NCI-H748 treated with DMSO at 0.1 percent for 48 hours (cell line): ENCODE measurements around the gene ZNF705A.
A peak's percentile ranks its signal among the peaks of the same experiment; 100 is the strongest.
"Not testable (repeated sequence)": the region's sequence is repeated elsewhere in the genome, so short reads cannot be mapped to it uniquely, and the experiment has no call there.

ENCODE experiments used
- DNase-seq: peaks from one replicate; lab custom pipeline; 2025; lab: John Stamatoyannopoulos, UW

The ZNF705A gene

DNA sequence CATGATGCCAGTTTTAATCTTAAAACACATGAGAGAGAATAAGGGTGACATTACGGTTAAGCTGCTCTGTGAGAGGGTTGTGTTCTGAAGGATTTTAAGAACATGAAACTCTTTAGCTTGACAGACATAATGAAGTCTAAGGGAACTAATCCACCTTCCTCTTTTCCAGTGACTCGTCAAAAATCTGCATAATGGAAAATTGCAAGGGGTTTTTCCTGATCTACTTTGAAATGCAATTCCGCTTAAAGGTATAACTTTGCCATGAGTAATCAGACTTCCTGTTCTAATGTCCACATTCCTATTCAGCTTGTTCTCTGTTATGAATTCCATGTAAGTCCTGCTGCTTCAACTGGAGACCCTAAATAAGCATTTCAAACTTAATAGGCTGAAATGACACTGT lies at the start of gene ZNF705A:
Gene ZNF705A, plus strand, starts transcription at position 171 of the 400 bp plus-strand sequence. CDS start 15,611 bp downstream, outside the sequence.
- no peak for DNase-seq

DNA sequence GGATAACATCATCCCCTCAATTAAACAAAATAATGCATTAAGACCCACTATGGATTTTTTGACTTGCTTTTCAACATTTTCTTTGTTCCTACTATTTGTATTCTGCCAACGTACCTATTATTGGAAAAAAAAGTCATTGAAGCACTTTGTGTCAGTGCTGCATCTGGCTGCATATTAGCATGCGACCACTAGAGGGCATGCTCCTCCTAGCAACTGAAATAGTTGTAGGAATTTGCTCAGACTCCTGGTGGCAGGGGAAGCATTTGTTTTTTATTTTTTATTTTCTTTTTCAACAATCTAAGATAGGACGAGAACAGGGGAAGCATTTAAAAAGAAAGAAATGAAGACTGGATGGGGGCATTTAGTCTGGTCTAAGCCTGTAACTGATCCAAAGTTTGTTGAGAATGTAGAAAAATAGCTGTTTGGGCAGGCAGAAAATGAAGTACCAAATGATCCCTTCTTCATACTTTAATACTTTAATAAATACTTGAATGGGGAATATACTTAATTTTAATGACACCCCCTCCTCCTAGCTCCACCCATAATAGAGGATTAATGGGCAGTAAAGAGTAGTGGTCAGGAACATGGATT lies 47.9 kb upstream of the ZNF705A start:
- DNase-seq, result peak; percentile 2

DNA sequence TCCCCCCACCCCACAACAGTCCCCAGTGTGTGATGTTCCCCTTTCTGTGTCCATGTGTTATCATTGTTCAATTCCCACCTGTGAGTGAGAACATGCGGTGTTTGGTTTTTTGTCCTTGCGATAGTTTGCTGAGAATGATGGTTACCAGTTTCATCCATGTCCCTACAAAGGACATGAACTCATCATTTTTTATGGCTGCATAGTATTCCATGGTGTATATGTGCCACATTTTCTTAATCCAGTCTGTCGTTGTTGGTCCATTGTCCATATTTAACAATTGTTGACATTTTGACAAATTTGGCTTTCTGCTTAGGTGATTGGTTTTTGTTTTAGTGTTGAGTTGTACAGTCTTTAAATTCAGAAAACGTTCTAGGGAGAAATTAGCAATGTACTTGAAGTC lies 43.7 kb upstream of the ZNF705A start:
- DNase-seq, result not testable (repeated sequence)

DNA sequence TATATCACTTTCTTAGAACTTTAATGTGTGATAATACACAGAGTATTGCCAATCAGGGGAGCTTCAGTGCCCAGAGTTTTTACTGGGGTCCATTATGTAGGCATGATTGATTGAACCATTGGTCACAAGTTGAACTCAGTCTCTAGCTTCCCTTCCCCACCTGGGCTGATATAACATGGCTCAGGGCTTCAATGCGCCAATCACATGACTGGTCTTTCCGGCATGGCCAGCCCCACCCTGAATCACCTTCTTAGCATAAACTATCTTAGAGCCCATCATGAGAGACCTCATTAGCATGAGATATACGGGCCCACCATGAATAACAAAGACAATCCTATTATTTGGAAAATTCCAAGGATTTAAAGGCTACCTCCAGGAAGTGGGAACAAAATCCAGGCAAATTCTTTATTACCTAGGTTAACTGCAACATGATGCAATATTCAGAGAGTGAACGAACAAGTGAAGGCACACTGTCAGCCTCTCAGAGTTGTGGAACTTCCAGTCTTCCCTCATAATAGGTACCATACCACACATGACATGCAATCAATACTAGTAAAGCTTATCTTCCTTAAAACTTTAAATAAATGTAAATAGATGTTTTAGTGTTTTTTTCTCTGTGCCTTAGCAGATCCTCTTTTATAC lies 36.6 kb upstream of the ZNF705A start:
- no peak for DNase-seq

DNA sequence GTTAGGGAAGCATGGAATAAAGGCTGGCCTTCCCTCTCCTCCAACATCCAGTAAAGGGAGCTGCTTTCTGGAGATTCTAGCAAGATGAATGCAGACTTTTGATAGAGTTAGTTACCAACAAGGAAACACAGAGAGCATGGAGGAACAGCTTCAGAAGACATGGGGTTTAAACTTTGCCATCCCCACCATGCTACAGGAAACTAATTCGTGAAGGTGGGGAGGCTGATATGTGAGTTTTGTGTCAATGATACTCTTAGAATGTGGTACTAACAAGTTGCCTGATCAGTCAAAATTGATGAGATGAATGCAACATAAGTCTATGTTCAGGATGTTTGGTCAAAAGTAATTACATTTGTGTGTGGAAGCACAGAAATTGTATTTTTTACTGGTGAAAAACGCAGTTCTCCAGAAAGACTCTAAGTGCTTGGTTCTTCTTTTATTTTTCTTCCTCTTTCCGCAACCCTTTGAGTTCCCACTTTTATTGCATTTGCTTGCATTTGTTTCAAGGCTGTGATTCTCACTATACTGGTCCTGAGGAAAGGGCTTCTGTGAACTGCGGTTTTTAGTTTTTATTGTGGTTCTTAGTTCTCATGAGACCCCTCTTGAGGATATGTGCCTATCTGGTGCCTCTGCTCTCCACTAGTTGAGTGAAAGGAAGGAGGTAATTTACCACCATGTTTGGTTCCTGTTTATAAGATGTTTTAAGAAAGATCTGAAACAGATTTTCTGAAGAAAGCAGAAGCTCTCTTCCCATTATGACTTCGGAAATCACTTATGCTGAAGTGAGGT lies 33.5 kb upstream of the ZNF705A start, which contains the start of gene CLEC4A:
Gene CLEC4A, plus strand, starts transcription at position 494 of the 789 bp plus-strand sequence. Its CDS starts 262 bp downstream, at position 756.
- DNase-seq, result no peak

DNA sequence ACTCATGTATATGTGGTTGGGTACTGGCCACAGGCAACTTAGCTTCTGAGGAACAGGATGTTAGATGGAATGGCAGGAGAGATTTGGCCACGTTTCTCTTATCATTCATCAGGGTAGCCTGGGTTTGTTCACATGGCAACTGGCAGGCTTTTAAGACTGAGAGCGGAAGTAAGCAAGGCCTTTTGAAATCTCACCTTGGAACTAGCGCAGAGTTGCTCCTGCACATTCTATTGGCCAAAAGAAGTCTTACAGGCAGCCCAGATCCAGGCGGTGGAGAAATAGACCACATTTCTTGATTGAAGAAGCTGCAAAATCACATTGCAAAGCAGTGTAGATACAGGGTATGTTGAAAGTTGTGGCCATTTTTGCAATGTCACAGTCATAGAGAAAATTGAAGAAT lies 29.7 kb upstream of the ZNF705A start:
- DNase-seq, result no peak

DNA sequence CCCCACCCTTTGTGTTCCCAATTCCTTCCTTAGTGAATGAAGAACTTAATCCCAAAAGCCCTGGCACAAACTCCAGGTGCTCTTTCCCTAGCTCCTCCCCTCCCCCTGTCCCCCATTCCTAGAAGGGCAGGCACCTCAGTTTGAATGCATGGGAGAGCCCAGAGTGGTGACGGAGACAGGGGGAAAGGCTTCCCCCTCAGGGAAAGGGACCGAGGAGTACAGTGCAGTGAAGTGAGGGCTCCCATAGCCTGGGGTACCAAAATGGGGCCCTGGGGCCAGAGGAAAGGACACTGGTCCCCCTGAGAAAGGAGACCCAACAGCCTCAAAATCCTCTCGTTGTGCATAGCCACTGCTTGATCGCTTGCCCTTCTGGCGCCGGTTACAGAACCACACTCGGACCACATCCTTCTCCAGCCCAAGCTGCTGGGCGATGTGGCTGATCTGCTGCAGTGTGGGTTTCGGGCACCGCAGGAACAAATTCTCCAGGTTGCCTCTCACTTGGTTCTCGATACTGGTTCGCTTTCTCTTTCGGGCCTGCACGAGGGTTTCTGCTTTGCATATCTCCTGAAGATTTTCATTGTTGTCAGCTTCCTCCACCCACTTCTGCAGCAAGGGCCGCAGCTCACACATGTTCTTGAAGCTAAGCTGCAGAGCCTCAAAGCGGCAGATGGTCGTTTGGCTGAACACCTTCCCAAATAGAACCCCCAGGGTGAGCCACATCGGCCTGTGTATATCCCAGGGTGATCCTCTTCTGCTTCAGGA lies 23.0 kb upstream of the ZNF705A start:
- not testable (repeated sequence) for DNase-seq

DNA sequence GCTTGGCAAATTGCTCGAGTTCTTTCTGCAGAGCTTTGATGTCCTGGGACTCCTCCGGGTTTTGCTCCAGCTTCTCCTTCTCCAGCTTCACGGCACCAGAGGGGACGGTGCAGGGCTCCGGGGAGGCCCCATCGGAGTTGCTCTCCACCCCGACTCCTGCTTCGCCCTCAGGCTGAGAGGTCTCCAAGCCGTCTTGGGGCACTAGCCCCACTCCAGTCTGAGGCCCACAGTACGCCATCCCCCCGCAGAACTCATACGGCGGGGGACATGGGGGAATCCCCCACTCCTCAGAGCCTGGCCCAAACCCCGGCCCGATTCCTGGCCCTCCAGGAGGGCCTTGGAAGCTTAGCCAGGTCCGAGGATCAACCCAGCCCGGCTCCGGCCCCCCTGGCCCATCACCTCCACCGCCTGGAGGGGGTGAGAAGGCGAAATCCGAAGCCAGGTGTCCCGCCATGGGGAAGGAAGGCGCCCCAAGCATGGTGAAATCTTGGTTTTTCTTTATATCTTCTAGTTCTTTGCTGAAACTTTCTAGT lies 22.4 kb upstream of the ZNF705A start:
- DNase-seq, result not testable (repeated sequence)

DNA sequence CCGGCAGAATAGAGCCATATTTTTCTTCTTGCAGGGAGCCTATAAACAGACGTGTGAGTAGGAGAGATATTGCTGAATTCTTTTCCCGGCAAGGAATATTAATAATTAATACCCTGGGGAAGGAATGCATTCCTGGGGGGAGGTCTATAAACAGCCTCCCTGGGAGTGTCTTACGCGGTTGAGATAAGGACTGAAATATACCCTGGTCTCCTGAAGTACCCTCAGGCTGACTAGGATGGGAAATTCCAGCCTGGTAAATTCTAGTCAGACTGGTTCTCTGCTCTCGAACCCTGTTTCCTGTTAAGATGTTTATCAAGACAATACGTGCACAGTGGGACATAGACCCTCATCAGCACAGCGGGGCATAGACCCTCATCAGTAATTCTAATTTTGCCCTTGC lies 15.2 kb upstream of the ZNF705A start:
- not testable (repeated sequence) for DNase-seq

DNA sequence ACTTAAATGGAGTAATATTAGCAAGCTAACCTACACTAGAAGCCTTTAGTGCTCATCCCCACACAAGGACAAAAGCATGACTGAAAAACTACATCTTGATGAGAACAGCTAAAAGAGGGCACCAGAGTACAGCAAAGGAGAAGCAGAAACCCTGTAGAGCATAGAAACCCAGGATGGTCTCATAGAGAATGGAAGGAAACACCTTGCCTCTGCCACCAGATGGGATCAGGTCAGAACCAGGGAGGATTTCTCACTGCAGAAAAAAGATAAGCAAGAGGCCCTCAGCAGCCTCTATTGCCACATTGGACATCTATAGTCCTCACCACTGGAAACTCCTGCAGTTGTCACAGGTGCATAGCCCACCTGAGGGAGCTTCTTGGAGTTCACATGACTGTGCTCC lies 13.6 kb upstream of the ZNF705A start:
- DNase-seq, result no peak

DNA sequence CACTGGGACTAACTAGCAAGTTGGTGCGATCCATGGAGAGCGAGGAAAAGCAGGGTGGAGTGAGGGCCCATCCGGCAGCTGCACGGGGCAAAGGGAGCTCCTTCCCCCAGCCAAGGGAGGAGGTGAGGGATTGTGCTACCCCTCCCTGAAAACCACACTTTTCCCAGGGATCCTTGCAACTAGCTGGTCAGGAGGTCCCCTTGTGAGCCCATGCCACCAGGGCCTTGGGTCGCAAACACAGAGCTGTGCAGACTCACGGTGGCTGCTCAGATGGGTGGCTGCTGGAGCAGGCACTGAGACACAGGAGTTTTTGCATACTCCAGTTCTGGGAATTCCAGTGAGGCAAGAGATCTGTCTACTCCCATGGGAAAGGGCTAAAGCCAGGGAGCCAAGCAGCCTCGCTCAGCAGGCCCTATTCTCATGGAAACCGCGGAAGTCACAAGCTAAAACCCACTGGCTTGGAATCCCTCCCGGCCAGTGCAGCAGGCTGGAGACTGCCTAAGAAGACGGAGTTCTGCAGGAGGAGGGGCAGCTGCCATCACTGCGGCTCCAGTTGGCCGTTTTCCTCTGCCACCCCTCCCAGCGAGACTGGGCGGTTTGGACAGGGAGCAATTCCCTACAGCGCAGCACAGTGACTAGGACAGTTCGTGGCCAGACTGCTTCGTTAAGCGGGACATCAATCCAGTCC lies 10.9 kb upstream of the ZNF705A start:
- DNase-seq, result no peak

DNA sequence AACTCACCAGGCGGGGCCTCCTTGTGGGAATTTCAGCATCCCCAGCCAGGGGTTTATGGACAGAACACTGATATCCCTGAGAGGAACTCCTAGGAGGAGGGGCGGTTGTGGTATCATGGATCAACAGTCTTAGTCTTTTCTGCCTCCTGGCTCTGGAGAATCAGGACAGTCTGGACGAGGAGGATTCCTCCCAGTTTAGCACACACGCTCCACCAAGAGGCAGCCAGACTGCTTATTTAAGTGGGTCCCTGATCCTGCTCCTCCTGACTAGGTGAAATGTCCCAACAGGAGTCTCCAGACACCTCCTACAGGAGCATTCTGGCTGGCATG lies 10.4 kb upstream of the ZNF705A start:
- no peak for DNase-seq

DNA sequence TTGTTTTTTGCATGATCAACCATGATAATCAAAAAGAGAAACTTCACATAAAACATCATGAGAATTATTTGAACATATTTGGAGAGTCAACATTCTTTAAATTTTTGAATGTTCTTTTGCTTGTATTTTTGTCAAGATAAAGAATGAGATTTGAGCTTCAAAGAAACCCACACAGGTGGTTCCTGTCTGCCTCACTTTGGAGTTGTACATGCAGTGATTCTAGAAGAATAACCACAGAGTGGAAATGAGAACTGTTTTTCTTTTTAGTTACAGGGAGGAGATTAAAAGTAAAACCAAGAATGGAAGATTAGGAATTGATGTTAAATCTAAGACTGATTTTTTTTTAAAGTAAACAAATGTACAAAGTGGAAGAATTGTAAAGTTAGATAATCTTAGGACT lies 2.3 kb upstream of the ZNF705A start:
- no peak for DNase-seq

DNA sequence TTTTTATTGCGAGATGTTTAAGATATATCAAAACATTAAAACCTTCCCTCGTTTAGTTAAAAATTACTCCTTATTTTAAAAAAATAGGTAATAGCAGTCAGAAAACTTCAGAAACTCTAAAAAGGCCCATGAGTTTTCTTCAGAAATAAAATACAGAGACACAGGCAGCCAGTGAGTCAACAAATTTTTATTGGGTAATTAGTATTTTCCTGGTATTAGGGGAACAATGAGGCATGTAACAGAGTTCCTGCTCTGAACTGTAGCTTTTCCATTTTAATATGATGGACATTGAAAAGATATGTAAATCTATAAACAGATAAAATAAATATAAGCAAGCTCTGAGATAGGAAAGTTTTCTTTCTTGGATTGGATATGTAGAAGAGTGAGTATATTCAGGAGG lies 399 bp upstream of the ZNF705A start:
- no peak for DNase-seq

DNA sequence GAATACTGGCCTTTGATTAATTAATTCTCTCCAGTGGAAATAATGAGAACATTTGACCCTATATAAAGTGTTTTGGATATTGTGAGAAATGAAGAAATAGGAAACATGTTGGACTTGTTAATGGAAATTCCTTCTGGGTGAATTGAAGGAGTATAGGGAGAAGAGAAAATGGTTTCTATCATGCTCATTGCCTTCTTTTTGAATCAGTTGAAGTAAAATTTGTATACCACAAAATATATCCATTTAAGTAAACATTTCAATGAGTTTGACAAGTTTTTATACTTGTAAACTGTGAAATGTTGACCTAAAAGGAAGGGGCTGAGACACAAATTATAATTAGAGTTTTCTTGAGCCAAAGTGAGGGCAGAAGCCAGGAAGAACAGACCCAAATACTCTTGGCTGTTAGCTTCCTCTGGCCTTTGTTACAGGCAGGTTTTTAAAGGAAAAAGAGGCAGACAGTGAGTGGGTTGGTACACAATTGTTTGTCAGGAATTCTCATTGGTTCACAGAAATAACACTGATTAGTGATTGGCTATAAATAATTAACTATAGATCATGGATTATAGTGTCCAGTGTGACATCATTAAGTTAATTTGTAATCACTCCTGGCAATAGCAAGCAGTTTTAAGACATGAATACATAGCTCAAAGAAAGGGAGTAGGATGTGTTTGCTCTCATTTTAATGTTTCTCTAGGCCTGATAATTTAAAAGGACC lies 826 bp downstream of the ZNF705A start:
- DNase-seq, result no peak

DNA sequence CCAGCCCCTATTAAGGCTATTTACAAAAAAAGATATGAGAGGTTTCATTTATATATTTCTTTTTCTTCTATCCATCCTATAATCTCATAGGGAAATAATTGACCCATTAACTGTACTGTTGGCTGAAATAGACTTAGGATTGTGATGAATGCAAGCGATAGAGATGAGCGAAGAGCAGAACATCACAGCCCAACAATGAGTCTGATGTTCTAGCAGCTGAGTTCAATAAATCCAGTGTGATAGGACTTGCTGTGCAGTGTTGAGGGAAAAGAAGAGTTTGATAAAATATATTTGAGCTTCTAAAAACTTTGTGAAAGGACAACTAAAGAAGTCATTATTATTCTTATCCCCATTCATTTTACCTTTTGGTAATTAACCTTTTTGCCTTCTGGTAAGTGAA lies 16.1 kb downstream of the ZNF705A start:
- not testable (repeated sequence) for DNase-seq

DNA sequence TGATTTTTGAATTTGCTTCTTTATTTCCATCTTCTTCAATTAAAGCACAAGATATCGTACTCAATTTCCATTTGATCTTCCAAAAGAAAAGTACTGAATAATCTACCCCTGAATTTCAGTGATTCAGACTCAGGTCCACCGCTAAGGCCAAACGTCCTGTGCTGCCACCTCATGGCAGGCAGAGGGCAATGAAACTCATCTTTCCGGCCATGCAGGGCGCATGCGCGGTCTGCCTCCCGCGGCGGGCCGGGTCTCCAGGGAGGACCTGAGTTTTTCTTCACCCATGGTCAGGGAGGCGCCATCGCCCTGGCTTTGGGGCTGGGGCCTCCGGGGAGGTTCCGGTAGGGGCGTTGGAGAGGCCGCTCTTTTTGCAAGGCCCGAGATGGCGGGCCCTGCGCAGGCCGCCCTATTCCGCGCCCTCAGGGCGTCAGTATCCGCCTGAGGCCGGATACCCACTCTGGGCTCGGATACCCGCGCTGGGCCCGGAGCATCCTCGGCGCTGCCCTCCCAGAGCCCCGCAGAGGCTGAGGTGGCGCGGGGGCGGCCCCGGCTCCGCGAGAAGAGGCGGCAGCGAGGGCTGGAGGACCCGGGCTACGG lies 23.3 kb downstream of the ZNF705A start:
- peak; percentile 12 for DNase-seq

DNA sequence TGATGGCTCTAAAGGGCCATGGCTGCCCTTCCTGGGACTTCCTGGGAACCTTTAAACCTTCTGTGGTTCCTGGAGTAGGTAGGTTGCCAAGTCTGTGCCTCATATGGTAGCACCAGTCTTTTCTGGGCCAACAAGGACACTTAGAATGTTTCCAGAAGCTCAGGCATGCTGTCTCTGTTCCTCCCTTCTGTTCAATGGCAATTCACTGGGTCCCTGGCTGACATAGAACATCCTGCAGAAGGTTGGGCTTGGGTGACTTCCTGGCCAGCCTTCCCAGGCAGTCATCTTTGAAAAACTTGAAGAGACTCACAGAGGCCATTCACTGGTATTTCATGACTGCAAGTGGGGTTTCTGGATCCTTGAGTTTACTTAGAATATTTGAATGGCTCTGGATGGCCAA lies 24.5 kb downstream of the ZNF705A start:
- DNase-seq, result not testable (repeated sequence)

DNA sequence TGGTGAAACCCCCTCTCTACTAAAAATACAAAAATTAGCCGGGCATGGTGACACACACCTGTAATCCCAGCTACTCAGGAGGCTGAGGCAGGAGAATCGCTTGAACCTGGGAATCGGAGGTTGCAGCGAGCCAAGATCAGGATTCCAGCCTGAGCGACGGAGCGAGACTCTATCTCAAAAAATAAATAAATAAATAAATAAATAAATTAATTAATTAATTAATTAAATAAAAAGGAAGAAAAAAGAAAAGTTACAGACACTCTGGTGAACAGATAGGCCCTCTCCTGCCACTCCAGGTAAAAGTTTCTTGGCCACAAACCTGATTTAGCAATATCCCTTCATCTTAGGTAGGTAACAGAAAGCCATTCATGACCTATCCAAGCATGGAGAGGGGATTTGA lies 26.1 kb downstream of the ZNF705A start:
- not testable (repeated sequence) for DNase-seq

DNA sequence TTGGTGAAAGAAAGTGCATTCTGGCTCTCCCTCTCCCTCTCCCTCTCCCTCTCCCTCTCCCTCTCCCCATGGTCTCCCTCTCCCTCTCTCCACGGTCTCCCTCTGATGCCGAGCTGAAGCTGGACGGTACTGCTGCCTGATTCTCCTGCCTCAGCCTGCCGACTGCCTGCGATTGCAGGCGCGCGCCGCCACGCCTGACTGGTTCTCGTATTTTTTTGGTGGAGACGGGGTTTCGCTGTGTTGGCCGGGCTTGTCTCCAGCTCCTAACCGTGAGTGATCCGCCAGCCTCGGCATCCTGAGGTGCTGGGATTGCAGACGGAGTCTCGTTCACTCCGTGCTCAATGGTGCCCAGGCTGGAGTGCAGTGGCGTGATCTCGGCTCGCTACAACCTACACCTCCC lies 26.5 kb downstream of the ZNF705A start:
- not testable (repeated sequence) for DNase-seq
